GM20000 (cell line): ENCODE measurements around the gene MAPK11.

ENCODE experiments used
- DNase-seq: peaks from one replicate; pipeline ENCODE4 v3.0.0; 2012; ENCODE audit warnings: low spot score
- CTCF ChIP-seq: IDR thresholded peaks from 2 replicates; pipeline ENCODE4 v1.5.1; 2012; ENCODE audit warnings: mild to moderate bottlenecking, control low read depth; ENCODE audit errors: extremely low read depth, missing control alignments

Gene MAPK11

GRCh38 chr22:50236731-50237409, 33.3 kb downstream of the MAPK11 start:
- DNase-seq = no peak
- TF ChIP-seq CTCF = peak; percentile 29

- TF ChIP-seq CTCF = no peak
- no peak for DNase-seq
Measured at GRCh38 chr22:50233223-50233622, 37.0 kb downstream of the MAPK11 start.

GRCh38 chr22:50232481-50233151, 37.6 kb downstream of the MAPK11 start:
- no peak for DNase-seq
- TF ChIP-seq CTCF = no peak

DNA sequence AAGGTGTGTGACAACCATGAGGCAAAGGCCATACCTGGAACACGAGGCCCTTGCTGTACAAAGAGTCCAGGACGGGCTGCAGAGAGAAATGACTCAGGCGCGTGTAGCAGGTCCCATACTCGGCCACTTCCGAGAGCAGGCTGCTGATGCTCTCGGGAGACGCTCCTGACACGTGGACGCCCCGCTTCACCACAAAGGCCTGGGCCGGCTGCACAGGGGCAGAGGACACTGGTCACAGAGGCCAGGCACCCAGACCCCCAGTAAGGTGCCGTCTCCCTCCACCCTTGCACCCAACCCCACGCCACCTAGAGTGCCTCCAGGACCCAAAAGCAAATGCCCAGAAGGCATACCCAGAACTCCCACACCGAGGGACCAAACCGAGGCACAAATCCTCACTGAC, 40.8 kb downstream of the MAPK11 start:
- TF ChIP-seq CTCF = no peak
- no peak for DNase-seq

- TF ChIP-seq CTCF = no peak
- no peak for DNase-seq
Measured at GRCh38 chr22:50228366-50228765, 41.8 kb downstream of the MAPK11 start.

DNA sequence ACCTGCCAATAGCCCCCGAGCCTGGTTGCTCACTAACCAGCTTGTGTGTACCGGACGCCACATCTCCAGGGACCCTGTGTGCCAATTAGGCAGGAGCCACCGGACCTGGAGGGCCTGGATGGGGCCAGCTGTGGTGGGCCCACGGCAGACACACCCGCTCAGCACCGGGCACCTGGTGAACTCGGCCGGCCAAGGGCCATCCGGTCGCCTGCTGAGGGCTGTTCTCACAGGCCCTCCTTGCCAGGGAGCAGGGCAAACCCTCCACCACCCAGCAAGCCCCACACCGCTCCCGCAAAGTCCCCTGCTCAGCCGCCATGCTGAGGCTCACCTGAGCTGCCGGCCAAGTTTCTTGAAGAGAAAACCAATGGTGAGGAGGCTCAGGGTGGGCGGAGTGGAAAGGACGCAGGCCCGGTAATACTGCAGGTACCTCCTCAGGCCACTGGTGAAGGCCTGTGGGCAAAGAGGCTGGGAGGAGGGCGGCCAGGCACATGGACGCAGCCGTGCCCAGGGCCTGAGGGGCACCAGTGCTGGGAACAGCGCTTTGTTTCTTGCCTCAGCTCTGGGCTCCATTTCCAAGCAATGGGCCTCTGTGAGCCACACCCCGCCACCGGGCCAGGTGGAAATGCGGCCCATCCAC, 42.5 kb downstream of the MAPK11 start:
- TF ChIP-seq CTCF = no peak

GRCh38 chr22:50226875-50227165, 43.4 kb downstream of the MAPK11 start:
- no peak for DNase-seq
- no peak for TF ChIP-seq CTCF

More for the DNA sequence above, 42.5 kb downstream of the MAPK11 start:
- DNase-seq = no peak
